Sigmoid colon (tissue), 7 donors: ENCODE results near the gene RAPGEF5. TPM values are rescaled to one million over a fixed set of nuclear protein-coding genes. Genes with fewer than 3 reads are reported as not detected.

Source experiments
- DNase-seq: peaks from one replicate; pipeline ENCODE4 v3.0.0-alpha.2; 2019
- H3K27ac ChIP-seq, 4 donors: fragments of 200-600 bp; sonication (generic); one replicate each; pipeline ENCODE4 v1.5.1; 2016 to 2019; ENCODE audit warnings: mild to moderate bottlenecking in 1 of 4
- H3K27me3 ChIP-seq, 3 donors: fragments of 200-600 bp; sonication (generic); one replicate each; pipeline ENCODE4 v1.5.1; 2019; ENCODE audit warnings: mild to moderate bottlenecking in 1 of 3
- H3K36me3 ChIP-seq, 4 donors: fragments of 200-600 bp; sonication (generic); one replicate each; pipeline ENCODE4 v1.5.1; 2016 to 2019
- H3K4me1 ChIP-seq, 4 donors: fragments of 200-600 bp; sonication (generic); one replicate each; pipeline ENCODE4 v1.5.1; 2017 to 2019
- H3K4me3 ChIP-seq, 4 donors: fragments of 200-600 bp; sonication (generic); one replicate each; pipeline ENCODE4 v1.5.1; 2017 to 2019; ENCODE audit warnings: mild to moderate bottlenecking in 2 of 4, moderate library complexity in 1 of 4
- H3K9me3 ChIP-seq, 4 donors: fragments of 200-600 bp in 3 of 4; sonication (generic) in 3 of 4; one replicate each; pipeline versions ENCODE4 v1.5.1 to v1.6.1; 2013 to 2019
- EP300 ChIP-seq, 4 donors: sonication (generic); formaldehyde crosslinking; IDR thresholded peaks; one replicate each; pipeline ENCODE4 v1.6.1; 2017; ENCODE audit warnings: antibody characterized with exemption in 4 of 4
- POLR2A ChIP-seq, 2 donors: fragments of 450-650 bp; IDR thresholded peaks; one replicate each; pipeline ENCODE4 v1.6.1; 2016; ENCODE audit warnings: antibody characterized with exemption in 2 of 2, mild to moderate bottlenecking in 2 of 2, moderate library complexity in 2 of 2
- POLR2AphosphoS5 ChIP-seq, 4 donors: sonication (generic); formaldehyde crosslinking; IDR thresholded peaks; one replicate each; pipeline ENCODE4 v1.6.1; 2017; ENCODE audit warnings: antibody characterized with exemption in 4 of 4
- WGBS, 2 donors: extraction: QIAGEN DNeasy Blood & Tissue Kit; methylation state at CpG; one replicate each; pipeline ENCODE4 v1.1.7; 2013; 5-methylcytosine and 5-hydroxymethylcytosine counted together
- intact Hi-C: fragments of 100-400 bp; cut with DNase I; formaldehyde crosslinking; loops from one replicate; pipeline ENCODE4 v1.15.1; 2023
- polyA plus RNA-seq, 3 donors: library from polyadenylated mRNA; stranded (reverse); fragments of 200-250 nt; gene quantifications; one replicate each; pipeline ENCODE4 v1.2.3, GENCODE V29; 2013
- total RNA-seq, 4 donors: library from RNA; depleted of rRNA; stranded (reverse); fragments of >200 nt; gene quantifications; one replicate each; pipeline ENCODE4 v1.1.0, GENCODE V29; 2016
- TF ChIP-seq, protein P1 (sequence below), 4 experiments: fragments of 450-650 bp in 3 of 4; fragments of 200-600 bp in 1 of 4; IDR thresholded peaks; one replicate each; pipeline ENCODE4 v1.5.1; 2016 to 2019; ENCODE audit warnings: antibody characterized with exemption in 4 of 4, mild to moderate bottlenecking in 3 of 4, moderate library complexity in 2 of 4
- donor health status: healthy with polysubstance abuse.
- donor health status: Bipolar disorder and iron deficiency.
- donor health status: healthy.

Gene RAPGEF5
- total and polyA plus RNA-seq, 7 donors = 6.0 to 17.9 (median 12.6) TPM

DNA sequence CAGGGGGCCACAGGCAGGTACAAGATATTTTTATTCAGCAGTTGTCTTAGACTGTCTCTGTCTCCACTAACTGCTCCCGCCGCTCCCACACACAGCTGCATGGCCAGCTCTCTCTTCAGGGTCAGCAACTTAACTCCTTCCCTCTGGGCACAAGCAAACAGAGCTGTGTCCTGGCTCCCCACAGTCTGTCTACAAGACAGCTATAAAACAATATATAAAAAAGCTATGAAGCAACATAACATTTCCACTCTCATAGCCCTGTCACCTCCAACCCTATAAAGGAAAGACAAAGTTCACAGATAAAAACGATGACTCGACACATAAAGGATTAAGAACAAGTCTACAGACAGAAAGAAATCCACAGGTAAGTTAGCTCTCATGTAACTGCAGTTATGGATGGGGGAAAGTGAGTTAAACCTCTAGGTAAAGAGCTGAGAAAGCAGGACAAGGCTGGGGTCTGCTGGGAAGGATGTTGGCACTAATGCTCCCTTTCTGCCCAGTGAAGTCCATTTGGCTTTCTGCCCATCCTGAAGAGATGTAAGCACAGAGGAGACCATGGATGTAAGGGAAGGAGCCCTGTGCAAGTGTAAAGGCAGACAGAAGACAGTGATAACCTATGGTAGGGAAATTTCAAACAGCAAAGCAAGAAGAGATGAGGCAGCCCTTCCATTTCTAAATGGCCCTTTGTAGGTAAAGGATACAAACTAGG is 27.0 kb downstream of the RAPGEF5 start:
- intact Hi-C loops = no loop called here
- no peak for DNase-seq
- no peaks in the 10 kb centered on the region for H3K9me3 ChIP-seq
- no peaks in the 10 kb centered on the region for H3K4me1 ChIP-seq
- H3K27ac ChIP-seq = no peak overlapping the region
- WGBS, 2 donors = 15 to 60% methylated on average over 4 of the region's 4 CpGs
- H3K27me3 ChIP-seq = no peaks in the 10 kb centered on the region
- no peak for TF ChIP-seq POLR2A (IDR thresholded peaks at IDR 0.05)
- TF ChIP-seq, protein P1, sequence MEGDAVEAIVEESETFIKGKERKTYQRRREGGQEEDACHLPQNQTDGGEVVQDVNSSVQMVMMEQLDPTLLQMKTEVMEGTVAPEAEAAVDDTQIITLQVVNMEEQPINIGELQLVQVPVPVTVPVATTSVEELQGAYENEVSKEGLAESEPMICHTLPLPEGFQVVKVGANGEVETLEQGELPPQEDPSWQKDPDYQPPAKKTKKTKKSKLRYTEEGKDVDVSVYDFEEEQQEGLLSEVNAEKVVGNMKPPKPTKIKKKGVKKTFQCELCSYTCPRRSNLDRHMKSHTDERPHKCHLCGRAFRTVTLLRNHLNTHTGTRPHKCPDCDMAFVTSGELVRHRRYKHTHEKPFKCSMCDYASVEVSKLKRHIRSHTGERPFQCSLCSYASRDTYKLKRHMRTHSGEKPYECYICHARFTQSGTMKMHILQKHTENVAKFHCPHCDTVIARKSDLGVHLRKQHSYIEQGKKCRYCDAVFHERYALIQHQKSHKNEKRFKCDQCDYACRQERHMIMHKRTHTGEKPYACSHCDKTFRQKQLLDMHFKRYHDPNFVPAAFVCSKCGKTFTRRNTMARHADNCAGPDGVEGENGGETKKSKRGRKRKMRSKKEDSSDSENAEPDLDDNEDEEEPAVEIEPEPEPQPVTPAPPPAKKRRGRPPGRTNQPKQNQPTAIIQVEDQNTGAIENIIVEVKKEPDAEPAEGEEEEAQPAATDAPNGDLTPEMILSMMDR (IDR thresholded peaks at IDR 0.05) = no peak
- TF ChIP-seq POLR2AphosphoS5 (IDR thresholded peaks at IDR 0.05) = no peak
- no peak for TF ChIP-seq EP300 (IDR thresholded peaks at IDR 0.05)
- no peaks in the 10 kb centered on the region for H3K36me3 ChIP-seq
- H3K4me3 ChIP-seq = no peak overlapping the region

DNA sequence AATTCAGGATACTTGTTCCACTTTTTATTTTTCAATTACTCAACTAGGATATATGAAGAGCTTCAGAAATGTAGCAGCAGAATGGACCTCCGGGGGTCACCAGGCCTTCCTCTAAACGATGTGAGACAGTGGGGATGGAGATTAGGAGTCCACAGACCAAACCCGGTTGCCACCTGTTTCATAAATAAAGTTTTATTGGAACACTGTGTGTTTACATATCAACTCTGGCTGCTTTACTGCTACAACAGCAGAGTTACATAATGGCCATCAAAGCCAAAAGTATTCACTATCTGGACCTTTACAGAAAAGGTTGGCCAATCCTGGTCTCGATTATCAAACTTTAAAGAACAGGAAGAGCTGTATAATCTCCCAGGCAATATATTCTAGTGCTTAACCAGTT is 30.8 kb downstream of the RAPGEF5 start:
- no peak overlapping the region for H3K4me3 ChIP-seq
- no peak overlapping the region for H3K27ac ChIP-seq
- DNase-seq = no peak
- no peaks in the 10 kb centered on the region for H3K36me3 ChIP-seq
- intact Hi-C loops = no loop called here
- no peaks in the 10 kb centered on the region for H3K4me1 ChIP-seq
- no peak for TF ChIP-seq EP300 (IDR thresholded peaks at IDR 0.05)
- TF ChIP-seq, protein P1 (IDR thresholded peaks at IDR 0.05) = no peak
- no peak for TF ChIP-seq POLR2A (IDR thresholded peaks at IDR 0.05)
- no peak for TF ChIP-seq POLR2AphosphoS5 (IDR thresholded peaks at IDR 0.05)
- WGBS, 2 donors = 12 to 51% methylated on average over 4 of the region's 4 CpGs
- H3K27me3 ChIP-seq = no peaks in the 10 kb centered on the region
- H3K9me3 ChIP-seq = no peaks in the 10 kb centered on the region

DNA sequence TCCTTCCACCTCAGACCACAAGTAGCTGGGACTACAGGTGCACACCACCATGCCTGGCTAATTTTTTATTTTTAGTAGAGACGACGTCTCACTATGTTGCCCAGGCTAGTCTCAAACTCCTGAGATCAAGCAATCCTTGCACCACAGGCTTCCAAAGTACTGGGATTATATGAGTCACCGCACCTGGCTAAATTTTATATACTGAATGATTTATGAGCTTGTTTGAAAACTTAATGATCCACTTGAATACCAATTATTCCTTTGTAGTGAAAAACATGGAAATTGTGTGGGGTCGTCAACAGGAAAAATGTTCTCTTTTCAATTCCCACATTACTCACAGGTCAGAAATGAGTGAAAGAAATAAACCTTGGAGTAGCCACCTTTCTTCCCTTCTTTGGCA is 31.3 kb downstream of the RAPGEF5 start:
- Histone ChIP-seq H3K36me3 (no peaks in the 10 kb centered on the region), H3K4me3 (no peak overlapping the region), H3K27ac (no peak overlapping the region), H3K4me1 (no peaks in the 10 kb centered on the region), H3K27me3 (no peaks in the 10 kb centered on the region), H3K9me3 (no peaks in the 10 kb centered on the region)
- TF ChIP-seq EP300 (IDR thresholded peaks at IDR 0.05) (no peak), POLR2A (IDR thresholded peaks at IDR 0.05) (no peak), POLR2AphosphoS5 (IDR thresholded peaks at IDR 0.05) (no peak)
- TF ChIP-seq, protein P1 (IDR thresholded peaks at IDR 0.05) = no peak
- intact Hi-C loops = no loop called here
- DNase-seq = no peak
- WGBS, 2 donors = 54 to 71% methylated on average over 4 of the region's 4 CpGs

DNA sequence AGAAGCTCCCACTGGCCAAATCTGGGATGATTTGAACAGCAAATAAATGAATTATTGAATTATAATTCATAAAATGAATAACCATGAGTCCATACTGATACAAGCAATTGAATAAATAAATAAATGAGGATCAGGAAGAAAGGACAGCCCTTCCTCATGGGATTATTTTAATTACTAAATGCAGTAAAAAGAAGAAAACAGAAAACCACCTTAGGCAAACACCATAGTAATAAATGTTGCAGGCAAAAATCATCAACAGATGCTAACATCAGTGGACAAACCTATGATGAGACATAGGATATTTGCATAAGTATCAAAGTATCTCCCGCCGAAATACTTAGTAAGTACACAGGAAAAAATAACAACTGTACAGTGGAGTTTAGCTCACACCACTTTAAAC is 33.2 kb downstream of the RAPGEF5 start:
- H3K27me3 ChIP-seq = no peaks in the 10 kb centered on the region
- TF ChIP-seq POLR2AphosphoS5 (IDR thresholded peaks at IDR 0.05) = no peak
- TF ChIP-seq POLR2A (IDR thresholded peaks at IDR 0.05) = no peak
- TF ChIP-seq EP300 (IDR thresholded peaks at IDR 0.05) = no peak
- TF ChIP-seq, protein P1 (IDR thresholded peaks at IDR 0.05) = no peak
- H3K4me1 ChIP-seq = no peaks in the 10 kb centered on the region
- H3K9me3 ChIP-seq = no peaks in the 10 kb centered on the region
- intact Hi-C loops = no loop called here
- H3K36me3 ChIP-seq = no peaks in the 10 kb centered on the region
- H3K4me3 ChIP-seq = no peak overlapping the region
- H3K27ac ChIP-seq = no peak overlapping the region
- 70 to 87% methylated on average over 2 of the region's 2 CpGs for WGBS, 2 donors
- no peak for DNase-seq

DNA sequence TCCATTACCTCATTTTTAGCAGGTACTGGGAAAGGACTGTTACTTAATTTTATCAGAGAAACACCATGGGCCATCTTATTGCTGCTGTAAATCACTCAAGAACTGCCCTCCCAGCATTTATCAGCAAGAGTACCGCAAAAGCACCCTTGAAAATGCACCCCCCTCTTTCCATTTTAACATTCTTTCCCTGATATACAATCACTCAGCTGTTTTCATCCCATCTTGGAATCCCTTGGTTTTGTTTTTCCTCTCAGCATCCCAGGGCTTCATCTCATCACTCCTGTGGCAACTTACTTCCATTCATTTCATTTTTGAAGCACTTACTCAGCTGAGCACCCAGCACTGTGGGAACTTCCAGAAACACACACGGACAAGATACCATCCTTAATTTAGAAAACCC is 36.5 kb downstream of the RAPGEF5 start:
- Histone ChIP-seq H3K36me3 (no peaks in the 10 kb centered on the region), H3K4me1 (no peaks in the 10 kb centered on the region), H3K4me3 (no peak overlapping the region), H3K9me3 (no peaks in the 10 kb centered on the region), H3K27ac (no peak overlapping the region), H3K27me3 (no peaks in the 10 kb centered on the region)
- TF ChIP-seq POLR2A (IDR thresholded peaks at IDR 0.05) (no peak), EP300 (IDR thresholded peaks at IDR 0.05) (no peak), POLR2AphosphoS5 (IDR thresholded peaks at IDR 0.05) (no peak)
- TF ChIP-seq, protein P1 (IDR thresholded peaks at IDR 0.05) = no peak
- DNase-seq = no peak
- intact Hi-C loops = no loop called here
- 81 to 86% methylated on average over 2 of the region's 2 CpGs for WGBS, 2 donors
